NCI-H226 (cell line): ENCODE measurements around the gene GRM8.

Experiments used
- DNase-seq: peaks from one replicate; pipeline ENCODE4 v3.0.0-alpha.2; 2015

Gene GRM8

DNA sequence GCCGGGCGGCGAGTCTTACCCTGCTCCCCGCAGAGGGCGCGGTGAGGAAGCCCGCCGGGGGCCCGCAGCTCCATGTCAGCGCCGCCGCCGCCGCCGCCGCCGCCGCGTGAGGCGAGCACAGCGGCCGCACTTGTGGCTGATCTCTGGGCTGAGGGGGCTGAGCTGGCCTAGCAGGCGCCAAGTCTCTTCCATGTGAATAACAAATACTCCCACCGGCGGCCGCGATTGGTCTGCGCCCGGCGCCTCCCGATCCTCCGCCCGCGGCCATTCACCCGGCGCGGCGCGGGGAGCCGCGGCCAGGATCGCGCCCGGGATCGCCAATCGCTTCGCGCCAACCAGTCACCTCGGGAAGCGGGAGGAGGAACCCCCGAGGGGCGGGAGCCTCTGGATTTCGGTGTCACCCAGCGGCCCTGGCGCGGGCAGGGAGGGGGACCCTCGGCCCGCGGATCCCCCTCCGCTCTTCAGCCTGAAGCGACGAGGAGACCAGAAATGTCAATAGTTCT lies at the start of gene GRM8:
GRM8 (minus strand) TSS at position 164 of the 503 bp plus-strand sequence.
- DNase-seq: peak; percentile 36

DNA sequence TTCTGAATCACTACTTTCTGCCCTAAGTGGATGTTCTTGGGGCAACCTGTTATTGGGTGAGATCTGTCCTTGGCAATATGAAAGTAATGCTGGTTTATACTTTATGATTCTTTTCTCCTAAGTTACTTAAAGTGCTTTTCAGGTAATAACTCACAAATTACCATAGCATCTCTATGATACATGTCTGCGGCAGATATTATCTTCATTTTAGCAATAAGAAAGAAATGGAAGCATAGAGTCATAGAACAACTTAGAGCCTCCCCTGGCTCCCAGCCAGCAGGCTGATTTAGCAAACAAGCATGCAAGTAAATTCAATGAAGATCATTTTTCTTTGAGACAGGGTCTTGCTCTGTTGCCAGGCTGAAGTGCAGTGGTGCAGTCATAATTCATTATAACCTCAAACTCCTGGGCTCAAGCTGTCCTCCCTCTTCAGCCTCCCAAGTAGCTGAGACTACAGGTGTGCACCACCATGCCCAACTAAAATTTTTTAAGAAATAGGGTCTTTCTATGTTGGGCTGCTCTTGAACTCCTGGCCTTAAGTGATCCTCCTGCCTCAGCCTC lies 38.1 kb upstream of the GRM8 start:
- DNase-seq: no peak

DNA sequence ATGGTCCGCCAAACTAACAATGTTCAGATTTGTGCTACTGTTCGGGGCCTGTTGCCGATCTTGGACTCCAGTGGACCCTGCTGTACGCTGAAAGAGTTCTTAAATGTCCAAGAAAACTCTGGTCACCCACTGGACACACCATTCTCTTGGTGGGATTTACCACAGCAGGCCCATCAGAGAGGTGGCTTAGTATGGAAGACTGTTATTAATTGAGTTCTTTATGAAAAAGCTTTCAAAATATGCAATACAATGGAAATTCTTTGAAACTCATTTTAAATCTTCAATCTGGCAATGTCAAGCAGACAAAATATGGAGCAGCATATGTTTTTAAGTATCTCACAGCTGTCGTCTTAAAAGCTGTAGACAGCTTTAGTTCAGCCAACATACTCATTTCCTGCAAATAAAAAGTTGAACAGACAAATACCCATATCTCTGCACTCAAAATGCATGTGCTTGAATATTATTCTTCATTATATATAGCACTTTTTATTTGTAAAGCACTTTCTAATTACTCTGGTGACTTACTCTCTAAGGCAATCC lies 37.4 kb upstream of the GRM8 start:
- DNase-seq: no peak

DNA sequence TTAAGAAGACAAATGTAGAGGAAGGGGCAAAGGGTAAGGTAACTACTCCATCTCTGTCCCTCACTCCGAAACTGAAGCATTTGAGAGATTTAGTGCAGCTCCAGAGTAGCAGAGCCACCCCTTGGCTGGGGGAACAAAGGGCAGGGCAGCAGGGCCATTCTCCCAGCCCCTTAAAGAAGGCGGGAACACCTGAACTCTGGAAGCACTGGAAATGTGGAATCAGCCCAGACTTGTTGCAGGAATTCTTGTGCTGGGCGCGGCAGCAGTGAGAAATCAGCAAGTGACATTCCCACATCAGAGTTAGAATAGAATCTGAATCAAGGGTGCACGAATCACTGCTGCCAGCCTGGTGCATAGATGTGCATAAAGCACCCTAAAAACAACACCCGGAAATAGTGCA lies 34.4 kb upstream of the GRM8 start:
- DNase-seq: no peak

DNA sequence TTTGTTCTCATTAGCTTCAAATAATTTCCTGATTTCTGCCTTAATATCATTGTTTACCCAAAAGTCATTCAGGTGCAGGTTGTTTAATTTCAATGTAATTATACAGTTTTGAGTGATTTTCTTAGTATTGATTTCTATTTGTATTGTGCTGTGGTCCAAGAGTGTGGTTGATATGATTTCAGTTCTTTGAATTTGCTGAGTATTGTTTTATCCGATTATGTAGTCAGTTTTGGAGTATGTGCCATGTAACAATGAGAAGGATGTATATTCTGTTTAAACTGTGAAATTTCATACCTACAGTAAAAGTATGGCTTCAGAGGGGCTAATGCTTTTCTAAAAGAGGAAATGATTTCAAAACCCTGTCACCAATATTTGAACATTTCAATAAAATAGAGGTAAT lies 17.4 kb upstream of the GRM8 start:
- no peak for DNase-seq

DNA sequence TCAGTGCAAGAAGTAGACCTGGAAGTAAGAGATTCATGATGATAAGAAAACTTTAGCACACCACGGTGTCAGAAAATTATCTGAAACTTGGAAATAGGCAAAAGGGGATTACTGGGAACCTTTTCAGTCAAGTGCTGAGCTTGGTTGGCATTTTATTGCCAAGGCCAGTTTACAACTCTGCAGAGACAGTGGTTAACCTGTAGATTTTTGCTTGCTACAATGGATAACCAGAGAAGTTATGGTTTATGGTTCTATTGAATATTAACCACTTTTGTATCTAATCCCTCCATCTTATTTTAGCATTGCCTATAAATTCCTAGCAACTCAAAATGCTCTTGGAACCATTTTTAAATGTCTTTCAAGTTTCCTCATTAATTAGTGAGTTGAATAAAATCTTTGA lies 13.3 kb upstream of the GRM8 start:
- no peak for DNase-seq

DNA sequence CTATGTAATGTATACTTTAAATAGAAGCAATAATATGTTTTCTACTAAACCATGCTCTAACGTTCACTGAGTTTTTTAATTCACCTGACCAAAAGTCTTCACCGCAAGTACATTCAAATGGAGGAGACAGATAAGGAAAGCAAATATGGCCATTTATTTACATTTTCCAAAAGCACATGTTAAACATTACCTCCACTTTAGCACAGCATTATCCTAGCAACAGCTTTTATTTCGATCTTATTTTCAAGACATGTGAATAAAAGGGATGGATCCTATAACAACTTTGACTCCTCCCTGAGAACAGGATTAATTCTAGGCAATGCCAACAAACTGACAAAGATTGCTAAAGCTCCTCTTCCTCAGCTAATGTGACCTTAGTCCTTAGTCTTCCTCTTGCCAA lies 11.5 kb upstream of the GRM8 start:
- DNase-seq: no peak

DNA sequence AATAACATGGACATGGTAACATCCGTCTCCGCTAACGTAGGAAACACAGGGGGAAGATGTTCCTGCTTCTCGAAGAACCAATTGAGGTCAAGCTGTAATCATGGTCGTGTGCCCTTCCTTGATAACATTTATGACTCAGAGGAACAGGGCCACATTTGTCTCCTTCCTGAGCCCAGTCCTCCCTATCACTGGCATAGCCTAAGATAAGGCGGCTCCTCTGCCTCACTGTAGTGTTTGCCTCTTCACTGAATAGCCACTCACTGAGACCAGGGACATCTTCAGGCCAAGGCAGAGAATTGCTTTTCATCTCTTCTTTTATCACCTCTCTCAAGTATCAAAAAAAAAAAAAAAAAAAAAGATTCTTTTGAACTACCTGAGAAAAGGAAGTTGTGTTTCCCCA lies 5.4 kb upstream of the GRM8 start:
- DNase-seq: no peak

DNA sequence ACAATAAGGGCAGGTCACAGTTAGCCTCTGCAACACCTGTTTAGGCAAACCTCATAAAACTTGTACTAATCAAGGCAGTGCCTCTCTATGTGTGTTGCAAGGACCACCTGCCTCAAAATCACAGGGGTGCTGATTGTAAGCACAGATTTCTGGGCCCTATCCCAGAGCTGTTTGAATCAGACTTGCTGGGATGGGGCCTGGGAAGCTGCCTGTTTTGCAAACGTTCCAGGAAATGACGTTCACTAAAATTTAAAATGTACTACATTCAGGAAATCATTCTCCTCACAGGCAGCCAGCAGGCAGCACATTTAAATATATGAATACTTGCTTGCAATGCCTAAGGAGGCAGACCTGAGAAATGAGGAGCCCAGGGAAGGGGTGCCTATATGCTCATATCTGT lies 4.3 kb upstream of the GRM8 start:
- no peak for DNase-seq

DNA sequence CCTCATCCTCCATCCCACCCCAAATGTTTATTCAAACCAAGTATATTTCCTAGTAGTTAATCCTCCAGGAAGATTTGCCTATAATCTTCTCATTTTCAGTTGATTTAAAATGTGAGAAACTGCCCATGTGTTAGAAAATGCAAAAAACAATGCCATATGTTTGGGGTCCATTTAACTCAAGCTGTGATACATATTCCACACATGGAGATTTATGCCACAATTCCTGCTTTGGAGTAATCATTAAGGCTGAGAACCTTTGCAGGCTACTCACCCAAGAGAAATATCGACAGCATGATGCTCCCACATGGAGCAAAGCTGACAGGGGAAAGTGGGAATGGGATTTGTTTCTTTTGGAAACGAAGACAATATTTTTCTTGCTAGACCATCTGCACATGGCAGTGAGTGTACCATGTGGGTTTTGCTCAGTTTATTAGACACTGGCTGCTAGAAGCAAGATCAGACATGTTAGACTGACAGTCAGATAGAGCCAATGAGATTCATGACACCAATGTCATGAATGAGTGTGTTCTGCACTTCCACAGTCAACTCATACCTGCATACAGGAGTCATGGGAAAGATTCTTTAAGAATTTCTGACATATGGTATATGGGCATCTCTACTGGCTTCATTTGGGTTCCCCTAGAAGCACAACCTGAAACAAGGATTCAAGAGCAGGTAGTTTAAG lies 3.4 kb upstream of the GRM8 start:
- no peak for DNase-seq

DNA sequence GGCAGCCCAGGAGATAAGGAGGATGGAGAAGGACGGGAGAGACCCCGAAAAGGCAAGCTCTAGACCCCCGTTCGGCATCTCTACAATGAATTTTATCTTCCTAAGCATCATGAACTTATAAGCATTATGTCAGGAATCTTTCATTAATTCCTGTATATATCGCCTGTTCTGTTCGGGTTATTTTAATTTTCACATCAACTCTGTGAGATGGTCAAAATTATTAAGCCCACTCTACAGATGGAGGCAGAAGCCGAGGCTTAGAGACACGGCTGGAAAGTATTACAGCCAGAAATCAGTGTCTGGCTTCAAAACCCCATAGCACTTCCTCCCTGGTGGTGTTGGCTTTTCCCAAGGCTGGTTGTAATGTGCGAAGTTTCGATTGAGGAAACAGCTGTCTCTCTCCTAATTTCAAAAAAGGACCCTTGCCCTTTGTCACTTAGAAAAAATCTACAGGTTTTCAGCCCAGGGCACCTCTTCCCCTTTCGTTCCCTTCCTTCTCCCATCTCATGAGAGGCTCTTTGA lies 1.5 kb upstream of the GRM8 start:
- no peak for DNase-seq

DNA sequence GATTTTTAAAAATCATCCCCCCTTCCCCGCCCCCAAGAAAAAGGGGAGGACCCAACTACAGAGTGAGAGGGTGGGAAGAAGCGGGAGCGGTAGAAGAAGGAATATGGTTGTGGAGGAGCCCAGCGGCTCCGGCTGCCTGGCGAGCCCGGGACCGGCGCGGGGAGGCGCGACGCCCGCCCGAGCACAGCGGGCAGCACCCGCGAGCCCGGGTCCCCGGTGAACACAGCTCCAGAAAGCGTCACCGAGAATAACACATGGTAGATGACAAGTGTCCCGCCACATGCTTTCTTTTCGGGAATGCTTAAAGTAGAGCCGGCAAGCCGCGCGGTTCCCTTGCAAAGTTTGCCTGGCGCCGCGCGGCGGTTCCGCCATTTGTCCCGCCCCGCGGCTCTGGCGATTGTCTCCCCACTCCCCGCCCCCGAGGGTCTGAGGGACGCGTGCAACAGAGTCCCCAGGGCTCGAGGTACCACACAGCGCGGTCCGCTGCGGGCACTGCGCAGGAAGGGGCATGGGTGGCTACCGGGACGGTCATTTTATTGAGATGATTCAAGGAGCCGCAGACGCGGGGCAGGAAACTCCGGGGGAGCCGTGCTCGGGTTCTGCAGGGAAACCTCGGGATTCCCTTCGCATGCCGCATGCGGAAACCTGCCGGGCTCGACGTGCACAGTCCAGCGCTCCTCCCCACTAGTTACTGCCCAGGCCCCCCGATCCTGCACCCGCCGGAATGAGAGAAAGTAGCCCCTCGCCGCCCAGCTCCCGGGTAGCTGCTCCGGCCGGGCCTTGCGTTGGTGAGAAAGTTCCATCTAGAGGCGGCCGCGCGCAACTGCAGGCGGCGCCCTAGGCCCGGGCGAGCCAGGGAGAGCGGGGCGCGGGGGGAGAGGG lies 781 bp upstream of the GRM8 start:
- DNase-seq: peak; percentile 36

DNA sequence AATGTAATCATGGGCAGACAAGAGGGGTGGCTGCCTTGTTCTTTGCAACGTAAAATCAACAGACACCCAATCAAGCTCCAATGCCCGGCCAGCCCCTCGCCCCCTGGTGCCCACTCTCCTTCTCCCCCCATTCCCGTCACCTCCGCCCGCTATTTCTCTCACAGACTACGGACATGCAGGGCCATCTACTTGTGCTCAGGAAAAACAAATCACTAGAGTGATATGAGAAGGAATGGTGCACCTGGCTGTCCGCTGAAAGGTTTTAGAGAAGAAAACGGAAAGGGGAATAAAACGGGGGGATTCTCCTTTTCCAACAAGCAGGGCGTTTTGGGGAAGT lies 396 bp downstream of the GRM8 start:
- no peak for DNase-seq

DNA sequence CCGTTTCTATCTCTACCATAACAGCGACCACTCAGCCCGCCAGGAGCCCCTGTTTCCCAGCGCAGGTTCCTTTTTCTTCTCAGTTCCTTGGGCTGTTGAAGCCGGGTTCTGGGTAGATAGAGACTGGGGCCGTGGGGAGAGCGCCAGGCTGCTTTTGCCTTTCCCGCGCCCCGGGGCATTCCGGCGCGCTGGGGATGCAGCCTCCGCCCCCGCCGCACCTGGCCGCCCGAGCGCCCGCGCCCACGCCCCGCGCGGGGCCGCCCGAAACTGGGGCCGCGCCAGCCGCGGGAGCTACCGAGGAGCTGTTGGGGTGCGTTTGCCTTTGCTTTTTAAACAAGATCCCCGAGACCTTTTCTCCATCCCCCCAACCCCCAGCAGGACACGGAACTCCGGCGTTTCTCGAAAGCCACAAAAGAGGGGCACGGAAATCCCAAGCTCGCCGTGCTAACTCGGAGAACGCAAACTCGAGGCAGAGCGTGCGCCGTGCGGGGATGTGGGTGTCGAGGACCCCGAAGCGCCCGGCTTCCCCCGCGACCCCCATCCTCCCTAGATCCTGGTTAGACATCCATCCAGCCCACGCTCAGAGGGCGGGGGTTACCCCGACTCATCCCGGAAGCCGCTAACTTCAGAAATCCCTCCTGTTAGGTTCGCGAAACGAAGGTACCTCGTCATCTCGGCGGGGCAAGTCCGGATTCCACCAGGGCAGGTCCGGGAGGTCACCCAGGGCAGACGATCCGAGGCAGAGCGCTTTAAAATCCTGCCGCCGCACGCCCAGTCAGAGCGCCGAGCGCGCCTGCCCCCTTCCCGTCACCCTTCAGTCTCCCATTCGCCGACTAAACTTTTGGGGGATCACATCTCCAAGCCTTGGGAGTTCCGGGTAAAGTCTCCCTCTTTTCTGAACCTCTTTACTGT lies 1.0 kb downstream of the GRM8 start:
- no peak for DNase-seq

DNA sequence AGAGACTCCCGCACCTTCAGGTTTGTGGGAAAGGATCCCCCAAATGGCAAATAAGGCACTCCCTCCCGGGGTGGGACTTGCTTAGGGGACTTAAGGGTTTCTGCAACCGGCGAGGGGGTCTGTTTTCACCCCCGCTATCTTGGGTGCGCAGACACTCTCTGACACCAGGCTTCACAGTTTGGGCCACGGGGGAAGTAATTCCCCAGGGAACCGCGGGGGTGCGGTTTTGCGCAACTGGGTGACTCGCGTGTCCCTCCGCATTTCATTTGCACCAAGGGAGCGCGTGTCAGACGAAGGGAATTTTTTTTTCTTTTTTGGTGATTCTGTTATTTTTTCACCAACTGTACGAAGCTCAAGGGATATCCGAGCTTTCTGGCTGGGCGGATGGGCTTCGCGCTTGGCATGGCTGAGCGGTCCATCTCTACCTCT lies 1.7 kb downstream of the GRM8 start:
- DNase-seq: no peak

DNA sequence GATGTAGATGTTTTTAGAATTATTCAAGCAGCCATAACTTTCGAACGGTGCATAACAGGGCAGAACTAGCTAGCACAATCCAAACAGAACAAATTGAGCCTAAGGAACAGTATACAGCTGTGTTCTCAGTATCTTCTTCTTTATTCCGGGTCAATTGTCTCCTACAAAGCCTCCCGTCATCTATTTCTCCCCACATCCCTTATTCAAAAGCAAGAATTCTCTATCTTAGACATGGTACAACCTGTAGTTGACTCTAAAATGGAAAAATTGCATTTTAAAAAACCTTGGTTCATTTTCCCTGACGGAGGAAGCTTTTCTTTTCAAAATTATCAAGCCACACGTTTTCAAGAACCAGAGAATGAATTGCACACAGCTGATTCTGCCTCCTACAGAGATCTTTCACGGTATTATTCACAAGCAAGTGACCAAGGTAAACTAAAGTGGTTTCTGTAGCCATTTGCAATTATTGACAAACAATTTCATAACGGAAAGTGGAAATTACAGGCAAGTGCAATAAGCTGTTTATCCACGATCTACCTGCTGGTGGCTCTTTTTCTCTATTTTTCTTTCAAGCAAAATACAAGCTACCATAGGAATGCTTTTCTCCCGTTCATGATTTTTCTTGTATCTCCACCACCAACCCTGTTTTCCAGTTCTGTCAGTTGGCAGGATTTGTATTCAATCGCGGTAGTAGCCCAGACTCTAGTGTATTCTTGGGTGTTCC lies 2.3 kb downstream of the GRM8 start:
- no peak for DNase-seq

DNA sequence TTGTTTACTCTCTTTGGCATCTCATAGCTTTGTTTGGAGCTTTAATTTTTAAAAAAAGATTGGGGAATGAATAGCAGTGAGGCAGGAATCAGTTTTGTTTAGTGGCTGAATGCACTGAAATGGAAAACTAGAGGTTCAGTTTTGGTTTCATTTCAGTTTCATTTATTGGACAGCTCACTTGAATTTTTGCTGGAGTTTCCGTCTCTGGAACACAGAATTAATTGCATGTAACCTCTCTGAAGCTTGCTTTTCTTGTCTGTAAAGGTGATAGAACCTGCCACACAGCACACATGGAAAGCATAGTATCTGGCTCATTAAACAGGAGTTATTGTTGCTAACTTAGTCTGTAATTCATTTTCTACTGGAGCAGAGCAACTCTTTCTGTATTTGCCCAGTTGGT lies 7.1 kb downstream of the GRM8 start:
- DNase-seq: no peak

DNA sequence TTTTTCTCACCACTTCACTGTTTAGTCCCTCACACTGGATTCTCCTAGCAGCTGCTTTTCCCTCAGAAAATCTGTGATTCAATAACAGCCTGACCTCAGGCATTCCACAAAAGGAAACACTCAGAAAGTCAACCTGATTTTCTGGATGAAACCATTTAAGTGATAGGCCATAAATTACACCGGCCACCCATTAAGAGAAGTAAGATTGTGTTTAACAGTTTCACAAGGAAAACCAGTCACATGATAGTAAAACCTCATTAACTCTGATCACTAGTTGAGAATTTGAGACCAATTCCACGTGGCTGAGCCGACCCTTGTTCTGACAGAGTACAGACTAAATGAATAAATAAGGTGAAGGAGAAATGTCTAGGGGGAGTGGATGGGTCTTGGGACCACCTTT lies 7.7 kb downstream of the GRM8 start:
- DNase-seq: no peak

DNA sequence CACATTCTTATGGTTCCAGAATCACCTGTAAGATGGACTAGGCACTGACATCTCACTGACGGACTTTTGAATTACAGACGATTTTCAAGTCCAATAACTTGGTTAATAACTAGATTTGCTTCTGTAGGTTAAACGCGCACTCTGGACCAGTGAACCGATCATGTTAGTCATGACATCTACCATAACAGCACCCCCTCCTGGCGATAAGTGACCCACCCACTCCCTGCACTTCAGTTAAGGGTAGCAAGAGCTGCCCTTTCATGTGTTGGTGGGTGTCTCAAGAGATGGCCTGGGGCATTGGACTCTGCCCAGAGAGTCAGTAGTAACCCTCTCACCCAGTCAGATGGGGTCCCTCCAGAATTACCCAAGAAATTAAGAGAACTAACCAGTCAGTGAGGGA lies 12.9 kb downstream of the GRM8 start:
- no peak for DNase-seq

DNA sequence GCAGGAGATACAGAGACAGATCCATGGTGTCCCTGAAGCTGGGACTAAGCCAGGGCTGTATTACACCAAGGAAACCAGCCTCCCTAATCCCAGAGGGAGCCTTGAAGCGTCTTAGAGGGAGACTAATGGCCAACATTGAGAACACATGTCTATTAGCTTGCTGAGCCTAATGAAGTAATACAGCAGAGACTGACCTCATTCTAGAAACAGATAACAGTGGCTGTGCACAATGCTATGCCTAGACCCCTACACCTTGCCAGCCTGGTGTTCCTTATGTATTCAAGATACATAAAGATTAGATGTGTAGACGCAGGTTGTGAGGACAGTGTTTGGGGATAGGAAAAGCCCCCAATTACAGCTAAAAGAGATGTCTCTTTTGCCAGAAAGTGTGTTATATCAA lies 19.1 kb downstream of the GRM8 start:
- DNase-seq: no peak

DNA sequence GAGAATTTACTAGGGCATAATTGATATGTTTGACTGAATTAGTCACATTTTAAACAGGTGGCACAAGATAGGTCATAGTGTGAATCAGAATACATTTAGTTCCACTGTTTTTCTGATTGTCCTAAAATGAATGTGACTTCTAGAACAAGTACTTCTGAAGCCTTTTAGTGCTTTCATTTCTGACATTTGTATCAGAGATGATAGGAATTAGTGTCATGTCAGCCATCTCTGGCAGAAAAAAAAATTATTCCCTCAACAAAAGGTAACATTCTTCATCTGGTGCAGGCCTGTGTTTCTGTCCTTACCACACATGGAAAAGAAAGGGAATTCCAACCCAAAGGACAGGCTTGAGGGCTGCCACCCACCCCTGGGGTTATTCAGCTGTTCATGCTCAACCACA lies 21.3 kb downstream of the GRM8 start:
- DNase-seq: no peak
